ENCODE results near the gene KIF2B.

DNA sequence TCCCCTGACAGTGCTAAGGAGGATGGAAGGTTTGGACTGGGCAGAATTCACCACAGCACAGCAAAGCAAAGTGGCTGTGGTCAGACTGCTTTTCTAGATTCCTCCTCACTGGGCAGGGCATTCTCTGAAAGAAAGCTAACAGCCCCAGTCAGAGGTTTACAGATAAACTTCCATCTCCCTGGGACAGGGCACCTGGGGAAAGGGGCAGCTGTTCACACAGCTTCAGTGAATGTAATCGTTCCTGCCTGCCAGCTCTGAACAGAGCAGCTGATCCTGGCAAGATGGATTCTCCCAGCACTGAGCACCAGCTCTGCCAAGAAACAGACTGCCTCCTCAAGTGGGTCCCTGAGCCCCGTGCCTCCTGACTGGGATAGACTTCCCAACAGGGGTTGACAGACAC, 42.4 kb upstream of the KIF2B start:
- TF ChIP-seq CTCF (IDR thresholded peaks at IDR 0.05; ENCODE audit: insufficient read depth, low read length, poor library complexity, severe bottlenecking) (no peak), EZH2phosphoT487 (conservative IDR thresholded peaks at IDR 0.05; ENCODE audit: low read length) (no peak)

Data from SU-DHL-6 (cell line).